ENCODE data around the gene NFAT5.
"Not testable (repeated sequence)": the region's sequence is repeated elsewhere in the genome, so short reads cannot be mapped to it uniquely, and the experiment has no call there.

Gene NFAT5

GRCh38 chr16:69565671-69566239 is at the start of gene NFAT5:
TSS of gene NFAT5 (plus strand) at chr16:69565966. CDS start at chr16:69566302, 336 bp downstream.
- DNase-seq (ENCODE audit: low spot score), result peak; percentile 89

- DNase-seq (ENCODE audit: low spot score), result not testable (repeated sequence)
These were observed 47.9 kb upstream of the NFAT5 start for GRCh38 chr16:69517914-69518313.

DNA sequence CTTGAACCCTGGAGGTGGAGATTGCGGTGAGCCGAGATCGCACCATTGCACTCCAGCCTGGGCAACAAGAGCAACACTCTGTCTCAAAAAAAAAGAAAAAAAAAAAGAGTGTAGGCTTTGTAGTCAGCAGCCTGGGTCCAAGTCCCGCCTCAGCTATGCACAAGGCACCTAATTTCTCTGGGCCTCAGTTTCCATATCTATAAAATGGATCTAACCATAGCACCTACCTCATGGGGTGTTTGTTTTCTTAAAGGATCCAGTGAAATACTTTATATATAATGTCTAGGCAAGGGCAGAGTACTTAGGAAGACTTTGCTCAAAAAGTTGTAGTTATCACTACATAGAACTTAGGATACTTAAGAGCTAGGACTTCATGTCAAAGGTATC is 45.4 kb upstream of the NFAT5 start:
- no peak for DNase-seq (ENCODE audit: low spot score)

- DNase-seq (ENCODE audit: low spot score), result no peak
These were observed 44.8 kb upstream of the NFAT5 start for GRCh38 chr16:69520800-69521602.

DNA sequence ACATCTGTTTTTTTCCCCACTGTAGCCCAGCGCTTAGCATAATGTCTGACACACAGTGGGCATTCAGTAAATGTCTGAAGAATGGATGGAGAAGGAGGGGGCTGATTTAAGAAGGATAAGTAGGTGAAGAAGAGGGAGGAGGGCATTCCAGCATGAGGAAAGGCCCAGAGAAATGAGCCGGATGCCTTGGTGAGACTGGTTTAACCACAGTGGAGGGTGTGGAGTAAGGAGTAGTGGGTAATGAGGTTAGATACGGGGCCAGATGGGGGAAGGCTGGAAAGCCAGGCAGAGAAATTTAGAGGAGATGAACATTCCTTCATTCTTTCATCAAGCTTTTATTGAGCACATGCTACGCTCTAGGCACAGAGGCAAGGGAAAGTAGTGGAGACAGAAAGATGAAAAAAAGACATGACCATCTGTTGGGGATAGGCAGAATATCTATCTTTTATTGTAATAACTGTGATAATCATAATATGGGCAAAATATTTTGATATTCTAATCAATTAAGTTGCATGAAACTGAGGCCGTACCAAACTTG is 43.7 kb upstream of the NFAT5 start:
- no peak for DNase-seq (ENCODE audit: low spot score)

GRCh38 chr16:69522732-69523404 is 42.9 kb upstream of the NFAT5 start:
- no peak for DNase-seq (ENCODE audit: low spot score)

- DNase-seq (ENCODE audit: low spot score), result no peak
These were observed 42.0 kb upstream of the NFAT5 start for GRCh38 chr16:69523566-69524305.

DNA sequence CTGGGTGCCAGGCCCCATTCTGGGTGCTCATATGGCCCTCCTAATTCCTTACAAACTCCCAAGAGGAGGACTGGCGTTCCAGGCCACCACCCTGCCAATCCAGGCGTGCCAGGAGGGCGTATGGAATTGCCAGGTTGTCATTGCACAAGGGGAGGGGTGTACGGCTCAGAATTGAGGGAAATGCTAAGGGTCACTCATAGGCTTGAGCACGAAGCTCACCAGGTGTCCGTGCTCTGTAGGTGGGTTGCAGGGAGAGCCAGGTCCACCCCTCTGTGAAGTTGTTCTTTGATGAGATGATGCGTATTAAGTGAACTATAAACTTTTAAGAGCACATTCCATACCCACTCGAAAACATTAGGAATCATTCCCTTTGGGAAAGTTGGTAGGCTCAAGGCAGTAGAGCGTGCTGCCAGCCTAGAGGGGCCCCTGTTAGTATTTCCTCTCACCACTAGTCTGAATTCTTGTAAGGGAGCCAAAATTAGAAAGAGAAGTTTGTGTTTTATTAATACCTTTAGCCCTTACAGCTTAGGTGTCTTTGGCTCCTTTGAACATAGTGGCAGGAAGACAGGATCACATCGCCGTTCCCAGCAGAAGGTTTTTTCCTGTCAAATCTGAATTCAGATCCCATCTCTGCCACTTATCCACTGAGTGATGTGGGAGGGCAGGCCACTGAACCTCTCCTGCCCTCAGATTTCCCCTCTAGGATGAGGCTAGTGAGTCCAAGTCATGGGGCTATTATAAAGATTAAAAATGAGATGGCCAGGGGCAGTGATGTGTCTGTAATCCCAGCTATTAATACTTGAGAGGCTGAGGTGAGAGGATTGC is 38.7 kb upstream of the NFAT5 start:
- DNase-seq (ENCODE audit: low spot score), result no peak

DNA sequence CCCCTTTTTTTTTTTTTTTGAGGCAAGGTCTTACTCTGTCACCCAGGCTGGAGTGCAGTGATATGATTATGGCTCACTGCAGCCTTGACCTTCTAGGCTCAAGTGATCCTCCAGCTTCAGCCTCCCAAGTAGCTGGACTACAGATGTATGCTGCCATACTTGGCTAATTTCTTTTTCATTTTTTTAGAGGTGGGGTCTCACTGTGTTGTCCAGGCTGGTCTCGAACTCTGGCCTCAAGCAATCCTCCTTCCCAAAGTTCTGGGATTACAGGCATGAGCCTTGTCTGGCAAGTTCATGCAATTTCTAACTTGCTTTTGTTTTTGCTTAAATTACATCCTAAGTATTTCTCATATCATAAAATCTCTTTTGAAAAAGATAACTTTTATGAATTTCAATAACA is 33.8 kb upstream of the NFAT5 start:
- no peak for DNase-seq (ENCODE audit: low spot score)

GRCh38 chr16:69532641-69533455 is 32.9 kb upstream of the NFAT5 start:
- no peak for DNase-seq (ENCODE audit: low spot score)

DNA sequence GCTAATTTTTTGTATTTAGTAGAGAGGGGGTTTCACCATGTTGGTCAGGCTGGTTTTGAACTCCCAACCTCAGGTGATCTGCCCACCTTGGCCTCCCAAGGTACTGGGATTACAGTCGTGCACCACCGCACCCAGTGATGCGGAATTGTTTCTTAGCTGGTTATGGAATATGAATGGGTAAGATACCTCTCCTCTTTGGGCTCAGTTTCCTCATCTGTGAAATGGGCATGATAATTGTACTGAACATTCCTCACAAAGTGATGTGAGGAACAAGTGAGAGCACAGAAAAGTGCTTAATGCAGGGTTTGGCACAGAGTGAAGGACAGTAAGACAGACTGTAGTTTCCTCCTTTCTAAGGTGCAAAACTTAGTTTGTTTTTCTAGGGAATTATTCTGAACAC is 31.0 kb upstream of the NFAT5 start:
- no peak for DNase-seq (ENCODE audit: low spot score)

GRCh38 chr16:69535123-69536050 is 30.4 kb upstream of the NFAT5 start:
- no peak for DNase-seq (ENCODE audit: low spot score)

GRCh38 chr16:69537706-69538080 is 28.1 kb upstream of the NFAT5 start:
- DNase-seq (ENCODE audit: low spot score), result no peak

GRCh38 chr16:69538808-69539207 is 27.0 kb upstream of the NFAT5 start:
- DNase-seq (ENCODE audit: low spot score), result no peak

DNA sequence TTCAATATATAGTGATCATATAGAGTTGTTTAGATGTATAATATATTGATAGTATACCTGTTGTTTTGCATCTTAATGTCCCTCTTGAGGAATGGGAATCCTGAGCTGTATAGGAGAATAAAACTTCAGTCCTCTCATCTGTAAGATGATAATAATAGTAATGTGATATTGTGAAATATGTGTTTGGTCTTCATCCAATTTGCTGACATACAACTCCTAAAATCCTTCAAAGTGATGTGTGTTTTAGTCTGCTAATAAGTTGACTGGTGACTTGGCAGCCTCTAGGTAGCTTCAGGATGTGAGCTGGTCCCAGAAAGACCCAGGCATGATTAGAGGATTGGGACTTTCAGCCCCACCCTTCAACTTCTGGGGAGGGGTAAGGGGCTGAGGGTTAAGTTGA is 22.8 kb upstream of the NFAT5 start:
- no peak for DNase-seq (ENCODE audit: low spot score)

DNA sequence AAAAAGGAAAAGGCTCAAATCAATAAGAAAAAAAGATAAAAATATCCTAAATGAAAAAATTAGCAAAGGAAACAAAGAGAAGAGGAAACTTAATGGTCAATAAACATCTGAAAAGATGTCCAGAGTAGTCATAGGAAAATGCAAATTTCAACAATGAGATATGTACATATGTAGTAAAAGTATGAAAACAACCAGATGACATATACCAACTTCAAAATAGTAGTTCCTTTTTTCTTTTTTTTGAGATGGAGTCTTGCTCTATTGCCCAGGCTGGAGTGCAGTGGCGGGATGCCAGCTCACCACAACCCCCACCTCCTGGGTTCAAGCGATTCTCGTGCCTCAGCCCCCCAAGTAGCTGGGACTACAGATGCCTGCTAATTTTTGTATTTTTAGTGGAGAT is 21.7 kb upstream of the NFAT5 start:
- no peak for DNase-seq (ENCODE audit: low spot score)

GRCh38 chr16:69546663-69547062 is 19.1 kb upstream of the NFAT5 start:
- DNase-seq (ENCODE audit: low spot score), result not testable (repeated sequence)

DNA sequence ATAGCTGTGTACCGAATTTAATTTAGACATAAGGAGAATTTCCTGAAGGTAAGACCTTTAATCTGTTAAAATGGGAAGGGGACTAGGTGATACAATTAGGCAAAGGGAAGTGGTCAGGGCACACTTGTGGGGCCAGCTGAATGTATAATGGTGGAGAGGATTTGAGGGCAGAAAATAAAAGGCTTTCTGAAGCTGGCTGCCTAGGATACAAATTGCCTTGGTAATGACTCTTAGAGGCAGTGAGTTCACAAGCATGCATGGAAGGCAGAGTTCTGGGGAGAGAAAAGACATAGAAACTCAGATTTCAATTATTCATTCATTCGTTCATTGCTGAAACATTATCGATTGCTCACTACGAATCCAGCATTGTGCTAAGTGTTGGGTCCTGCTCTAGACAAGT is 12.4 kb upstream of the NFAT5 start:
- no peak for DNase-seq (ENCODE audit: low spot score)

DNA sequence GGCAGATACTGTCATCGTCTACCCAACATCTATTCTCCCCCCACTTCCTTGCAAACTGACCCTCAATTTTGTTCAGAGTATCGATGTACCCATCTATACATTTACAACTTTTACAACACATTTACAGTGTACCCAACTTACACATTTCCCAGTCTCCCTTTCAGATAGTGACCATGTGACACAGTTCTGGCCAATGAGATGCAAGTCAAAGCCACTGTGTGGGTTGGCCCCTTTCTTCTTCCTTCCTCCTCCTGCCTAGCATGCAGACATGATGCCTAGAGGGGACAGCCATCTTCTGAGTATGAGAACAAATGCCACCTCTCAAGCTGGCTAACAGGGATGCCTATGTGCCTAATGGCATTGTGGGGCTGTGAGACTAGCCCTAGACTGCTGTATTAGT is 11.3 kb upstream of the NFAT5 start:
- no peak for DNase-seq (ENCODE audit: low spot score)
